GM04504 (cell line): ENCODE measurements around the gene TULP4.

Source experiments
- DNase-seq: peaks from one replicate; pipeline ENCODE4 v3.0.0-alpha.2; 2012; ENCODE audit warnings: low read depth

Gene TULP4

DNA sequence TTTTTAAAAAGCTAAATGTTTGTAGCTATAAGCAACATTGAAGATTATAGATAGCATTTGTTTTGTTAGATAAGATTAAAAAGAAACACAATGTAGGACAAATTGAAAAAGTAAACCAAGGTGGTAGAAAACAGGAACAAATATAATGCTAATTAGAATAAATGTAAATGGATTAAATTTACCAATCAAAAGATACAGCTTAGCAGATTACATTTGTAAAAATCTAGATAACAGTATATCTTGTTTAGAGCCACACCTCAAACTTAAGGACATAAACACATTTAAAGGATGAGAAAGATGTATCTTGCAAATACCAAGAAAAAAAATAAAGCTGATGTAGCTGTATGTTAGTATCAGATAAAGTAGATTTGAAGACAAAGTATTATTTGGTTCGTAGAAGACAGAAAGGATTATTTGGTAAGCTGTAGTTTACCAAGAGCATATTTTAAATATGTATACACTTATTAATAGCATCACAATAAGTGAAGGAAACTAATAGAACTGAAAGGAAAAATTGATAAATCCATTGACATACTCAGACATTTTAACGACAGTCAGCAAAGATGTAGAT, 107.2 kb downstream of the TULP4 start:
- no peak for DNase-seq

DNA sequence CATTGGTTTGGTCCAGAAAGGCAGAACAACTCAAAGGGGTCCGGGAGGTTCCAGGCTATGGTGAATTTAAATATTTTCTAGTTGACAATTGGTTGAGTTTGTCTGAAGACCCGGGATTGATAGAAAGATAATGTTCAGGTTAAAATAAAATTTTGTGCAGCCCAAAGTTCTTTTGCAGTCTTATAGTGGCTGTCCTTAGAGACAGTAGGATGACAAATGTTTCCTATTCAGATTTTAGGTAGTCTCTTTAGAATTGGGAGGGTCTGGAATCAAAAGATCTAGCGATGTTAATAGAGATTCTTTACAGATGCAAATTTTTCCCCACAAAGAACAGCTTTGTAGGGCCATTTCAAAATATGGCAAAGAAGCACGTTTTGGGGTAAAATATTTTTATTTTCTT, 109.1 kb downstream of the TULP4 start:
- no peak for DNase-seq

DNA sequence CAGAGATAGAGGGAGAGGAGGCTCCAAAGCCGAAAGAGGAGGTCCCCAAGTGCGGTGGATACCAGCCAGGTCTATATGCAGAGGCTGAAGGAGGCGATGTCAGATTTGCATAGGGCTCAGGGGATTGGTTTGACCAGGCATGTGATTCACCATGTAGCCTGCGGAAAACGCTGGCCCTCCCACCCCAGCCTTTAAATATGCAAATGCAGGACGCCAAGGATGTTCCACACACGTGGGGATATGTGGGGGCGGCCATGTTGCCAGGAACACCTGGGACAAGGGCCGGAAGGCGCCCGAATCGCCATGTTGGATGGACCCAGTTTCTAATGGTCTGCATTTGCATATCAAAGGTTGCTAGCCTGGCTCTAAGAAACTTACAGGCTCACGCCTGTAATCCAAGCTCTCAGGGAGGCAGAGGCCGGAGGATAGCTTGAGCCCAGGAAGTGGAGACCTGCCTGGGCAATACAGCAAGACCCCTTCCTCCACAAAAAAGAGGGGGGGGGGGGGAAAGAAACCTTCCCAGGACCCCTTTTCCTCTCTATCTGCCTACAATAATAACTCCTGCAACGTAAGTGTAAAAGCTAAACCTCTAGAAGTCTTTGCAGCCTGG, 110.5 kb downstream of the TULP4 start:
- DNase-seq = no peak

DNA sequence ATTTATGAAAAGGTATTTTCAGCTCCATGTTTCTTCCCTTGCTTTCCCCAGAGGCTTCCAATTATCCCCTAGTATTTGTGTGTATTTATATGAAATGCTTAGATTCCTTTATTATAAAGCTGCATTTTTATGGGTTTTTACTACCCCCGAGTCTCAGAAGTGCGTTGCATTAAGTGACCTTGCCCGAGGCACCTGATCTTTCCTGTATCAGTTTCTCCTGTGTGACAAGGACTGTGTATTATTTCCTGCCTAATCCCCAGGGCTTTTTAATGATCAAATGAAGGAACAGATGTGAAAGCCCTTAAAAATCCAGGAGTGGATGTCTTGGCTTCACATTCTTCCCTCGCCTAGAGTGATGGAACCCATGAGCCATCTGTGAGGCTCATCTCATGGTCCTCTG, 118.8 kb downstream of the TULP4 start:
- no peak for DNase-seq

DNA sequence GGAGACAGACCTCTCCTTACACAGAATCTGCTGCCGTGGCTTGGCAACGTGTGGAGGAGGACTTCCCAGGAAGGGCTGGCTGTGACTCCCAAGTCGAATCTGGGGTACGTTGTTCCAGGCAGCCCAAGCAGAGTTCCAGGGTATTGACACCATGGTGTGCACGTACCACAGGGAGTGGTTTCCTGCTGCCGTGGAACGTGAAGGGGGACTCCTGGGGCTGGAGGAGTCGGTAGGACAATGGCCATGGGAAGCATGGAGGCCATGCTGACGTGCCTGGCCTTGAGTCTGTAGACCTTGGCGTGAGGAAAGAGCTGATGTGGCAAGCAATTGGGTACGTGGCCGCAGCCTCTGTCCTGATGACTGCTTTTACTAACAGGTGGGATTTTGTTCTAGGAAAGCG, 119.3 kb downstream of the TULP4 start:
- DNase-seq = no peak

DNA sequence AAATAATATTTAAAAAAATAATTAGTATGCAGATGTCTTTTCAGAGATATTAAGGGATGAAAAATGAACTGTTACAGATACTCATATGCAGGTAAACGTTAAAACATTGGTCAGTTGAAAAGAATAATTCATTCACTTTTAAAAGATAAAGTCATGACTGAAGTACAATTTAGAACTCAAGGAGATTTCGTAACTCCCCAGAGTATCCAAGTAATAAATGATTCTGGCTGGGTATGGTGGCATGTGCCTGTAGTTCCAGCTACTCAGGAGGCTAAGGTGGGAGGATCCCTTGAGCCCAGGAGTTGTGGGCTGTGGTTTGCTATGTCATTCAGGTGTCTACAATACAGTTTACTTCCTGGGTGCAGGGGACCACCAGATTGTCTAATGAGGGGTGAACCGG, 125.3 kb downstream of the TULP4 start:
- DNase-seq = no peak

DNA sequence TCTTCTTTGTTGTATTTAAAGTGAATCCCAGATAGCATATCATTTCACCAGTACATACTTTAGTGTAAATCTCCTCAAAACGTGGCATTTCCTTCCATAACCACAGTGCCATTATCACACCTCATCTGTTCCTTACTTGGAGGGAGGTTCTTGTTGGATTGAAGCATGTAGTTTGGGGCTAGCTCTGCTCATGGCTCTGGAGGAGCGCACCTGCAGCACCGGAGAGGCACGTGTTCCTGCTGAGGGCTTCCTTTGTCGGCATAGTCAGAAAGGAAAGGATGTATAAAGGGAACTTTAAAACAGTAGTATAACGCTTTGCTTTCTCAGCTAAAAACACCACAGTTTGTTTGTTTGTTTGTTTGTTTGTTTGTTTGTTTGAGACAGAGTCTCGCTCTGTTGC, 126.0 kb downstream of the TULP4 start:
- DNase-seq = no peak

DNA sequence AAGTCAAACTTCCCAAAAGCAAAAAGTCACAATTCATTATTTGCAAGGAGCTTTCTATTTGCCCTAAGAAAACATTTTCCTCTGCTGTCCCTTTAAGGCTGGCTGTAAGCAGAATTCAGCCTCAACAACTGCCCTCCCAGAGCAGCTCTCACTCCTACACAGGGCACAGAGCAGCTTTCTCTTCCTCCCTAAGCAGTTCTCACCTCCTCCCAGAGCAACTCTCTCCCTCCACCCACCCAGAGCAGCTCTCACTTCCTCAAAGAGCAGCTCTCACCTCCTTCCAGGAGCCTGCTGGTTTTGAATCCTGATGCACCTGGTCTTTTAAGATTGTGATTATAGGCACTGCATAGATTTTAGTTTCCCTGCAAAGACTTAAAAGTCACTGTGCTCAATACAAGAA, 127.0 kb downstream of the TULP4 start:
- no peak for DNase-seq

DNA sequence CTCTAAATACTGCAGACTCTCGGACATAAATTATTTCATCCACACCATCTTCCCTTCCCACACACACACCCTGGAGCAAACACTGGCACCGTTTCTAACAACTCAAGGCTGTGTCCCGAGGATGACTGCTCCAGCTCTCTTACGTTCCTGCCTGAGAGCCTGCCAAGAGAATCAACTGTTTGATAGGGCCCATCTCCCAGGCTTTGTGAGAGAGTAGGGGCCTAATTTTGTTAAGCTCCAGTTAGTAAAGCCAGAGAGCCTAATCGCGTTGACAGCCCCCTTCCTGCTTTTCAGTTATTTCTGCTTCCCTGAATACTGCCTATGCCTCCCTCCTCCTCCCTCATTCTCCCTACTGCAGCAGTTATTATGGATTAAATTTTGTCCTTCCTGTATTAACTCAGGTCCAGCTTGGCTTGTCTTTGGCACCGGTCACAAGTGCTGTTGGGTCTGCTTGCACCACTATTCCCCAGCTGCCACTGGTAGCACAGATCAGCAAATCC, 129.5 kb downstream of the TULP4 start:
- DNase-seq = no peak

DNA sequence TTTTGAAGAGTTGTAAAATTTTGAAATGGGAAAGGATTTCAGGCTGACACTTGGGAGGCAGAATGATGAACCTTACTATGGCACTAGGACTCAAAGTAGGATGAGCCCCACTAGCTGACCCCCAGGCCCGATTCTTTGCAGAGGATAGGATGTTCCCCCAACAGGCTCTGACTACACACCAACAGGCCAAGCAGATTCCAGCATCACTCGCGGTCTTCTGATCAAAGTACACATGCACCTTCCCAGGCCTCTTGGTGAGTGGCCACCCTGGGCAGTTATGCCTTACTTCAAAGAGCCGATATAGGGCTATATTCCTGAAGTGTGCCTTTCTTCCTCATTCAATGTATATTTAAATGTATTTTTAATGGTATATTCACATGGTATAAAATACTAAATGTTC, 130.0 kb downstream of the TULP4 start:
- no peak for DNase-seq

DNA sequence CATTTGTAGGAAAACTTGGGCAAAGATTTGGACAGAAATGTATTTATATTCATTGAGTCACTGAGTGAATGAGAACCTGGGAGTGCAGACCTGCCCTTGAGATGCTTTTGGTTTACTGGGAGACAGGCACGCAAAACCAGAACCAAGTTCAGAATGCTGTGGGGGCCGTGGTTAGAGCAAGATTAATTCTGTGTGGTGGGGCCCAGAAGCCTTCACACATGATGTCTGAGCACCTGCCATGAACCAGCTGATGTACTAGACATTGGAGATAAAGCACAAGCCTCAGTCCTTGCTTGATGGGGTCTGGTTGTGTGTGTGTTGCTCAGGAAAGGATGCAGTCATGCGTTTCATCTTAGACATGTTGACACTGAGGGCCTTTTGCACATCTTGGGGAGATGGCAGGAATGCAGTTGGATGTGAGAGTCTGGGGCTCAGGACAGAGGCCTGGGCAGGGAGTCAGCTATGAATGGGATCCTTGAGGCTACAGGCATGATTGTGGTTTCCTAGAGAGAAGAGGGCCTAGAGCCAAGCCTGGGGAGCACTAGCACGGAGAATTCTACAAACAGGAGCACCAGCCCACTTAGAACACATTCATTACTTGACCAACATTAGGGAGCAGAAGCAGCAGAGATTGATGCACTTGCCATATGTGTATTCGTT, 133.3 kb downstream of the TULP4 start:
- no peak for DNase-seq

DNA sequence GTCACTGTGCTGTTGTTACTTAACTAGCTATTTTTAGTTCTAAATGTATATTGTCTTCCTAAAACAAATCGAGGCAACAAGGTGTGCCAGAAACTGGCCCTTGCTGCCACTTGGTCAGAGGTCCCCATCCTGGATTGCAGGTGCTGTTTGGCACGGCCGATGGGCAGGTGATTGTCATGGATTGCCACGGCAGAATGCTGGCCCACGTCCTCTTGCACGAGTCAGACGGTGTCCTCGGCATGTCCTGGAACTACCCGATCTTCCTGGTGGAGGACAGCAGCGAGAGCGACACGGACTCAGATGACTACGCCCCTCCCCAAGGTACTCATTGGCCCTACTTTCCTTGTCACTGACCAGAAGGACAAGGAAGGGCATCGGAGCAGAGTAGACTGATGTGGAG, 136.6 kb downstream of the TULP4 start:
- DNase-seq = no peak

DNA sequence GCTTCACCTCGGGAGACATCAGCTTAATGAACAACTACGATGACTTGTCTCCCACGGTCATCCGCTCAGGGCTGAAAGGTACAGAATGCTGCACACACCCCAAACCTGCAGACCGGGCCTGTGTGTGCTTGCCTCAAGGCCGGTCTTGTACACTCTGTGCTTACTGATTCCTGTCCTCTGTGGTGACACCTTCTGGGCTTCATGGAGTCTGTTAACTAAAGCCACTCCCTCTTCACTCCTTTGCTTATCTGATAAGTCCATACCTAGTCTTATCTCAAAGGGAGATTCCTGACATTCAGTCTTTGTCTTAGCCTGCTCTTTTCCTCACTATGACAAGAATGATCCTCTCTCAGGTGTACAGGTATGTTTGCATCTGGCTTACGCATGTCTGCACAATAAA, 139.9 kb downstream of the TULP4 start:
- no peak for DNase-seq

DNA sequence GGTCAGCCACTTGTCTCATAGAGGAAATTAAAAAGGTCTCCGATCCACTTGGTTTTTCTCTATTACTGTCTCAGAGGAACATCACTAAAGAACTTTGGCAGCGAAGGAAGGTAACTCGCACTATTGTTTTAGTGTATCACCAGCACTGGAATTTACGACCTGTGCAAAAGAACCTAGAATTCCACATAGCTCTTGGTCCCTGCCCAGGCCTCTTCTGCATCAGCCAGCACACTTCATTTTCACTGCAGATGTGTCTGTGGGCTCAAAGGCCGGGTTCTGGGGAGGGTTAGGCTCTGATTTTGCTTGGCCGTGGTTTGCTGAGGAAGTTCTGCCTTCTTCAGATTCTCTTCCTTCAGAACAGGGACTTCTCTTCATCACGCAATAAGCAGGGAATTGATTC, 144.9 kb downstream of the TULP4 start:
- DNase-seq = no peak

DNA sequence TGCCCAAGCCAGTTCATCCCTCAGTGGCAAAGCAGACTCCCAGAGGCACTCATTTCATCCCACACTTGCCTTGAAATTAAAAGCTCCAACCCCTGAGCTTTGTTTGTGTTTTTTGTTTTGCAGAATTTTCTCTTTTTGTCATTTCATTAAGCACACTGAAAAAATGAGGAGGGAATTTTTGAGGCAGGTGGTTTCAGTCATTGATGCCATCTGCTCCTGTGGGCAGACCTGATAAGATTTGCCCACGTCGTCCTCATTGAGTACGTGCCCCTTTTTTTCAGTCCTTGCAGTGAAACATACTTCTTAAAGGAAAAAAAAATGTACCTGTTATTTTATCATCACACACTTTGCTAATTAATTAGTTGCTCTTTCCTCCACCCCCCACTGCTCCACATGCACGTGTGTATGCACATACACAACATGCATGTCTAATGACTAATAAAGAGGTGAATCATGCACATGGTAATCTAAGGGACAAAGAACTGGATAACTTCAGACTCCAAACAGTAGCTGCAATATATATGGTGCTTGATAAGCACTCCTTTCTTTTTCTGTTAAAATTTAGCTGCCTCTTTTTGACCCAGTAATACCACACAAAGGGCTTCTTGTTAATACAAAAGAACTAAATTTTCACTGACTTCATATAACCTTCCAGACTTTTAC, 145.5 kb downstream of the TULP4 start:
- no peak for DNase-seq

DNA sequence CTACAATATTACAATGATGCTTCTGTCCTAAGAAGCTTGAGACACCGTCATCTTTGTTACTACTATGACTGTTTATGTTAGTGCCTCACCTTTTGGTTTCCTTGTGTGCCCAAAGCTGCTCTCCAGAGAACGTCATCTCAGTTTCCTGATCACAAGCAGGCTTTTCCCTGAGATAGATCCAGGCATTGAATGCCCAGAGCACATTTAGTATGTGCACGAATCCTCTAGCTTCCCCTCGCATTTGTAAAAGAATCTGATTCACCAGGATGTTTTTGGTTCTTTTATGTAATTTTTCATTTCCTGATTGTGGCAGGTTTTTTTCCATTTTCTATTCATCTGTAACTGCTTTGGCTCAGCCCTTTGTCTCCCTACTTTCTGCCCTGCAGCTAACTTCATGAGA, 147.5 kb downstream of the TULP4 start:
- no peak for DNase-seq

DNA sequence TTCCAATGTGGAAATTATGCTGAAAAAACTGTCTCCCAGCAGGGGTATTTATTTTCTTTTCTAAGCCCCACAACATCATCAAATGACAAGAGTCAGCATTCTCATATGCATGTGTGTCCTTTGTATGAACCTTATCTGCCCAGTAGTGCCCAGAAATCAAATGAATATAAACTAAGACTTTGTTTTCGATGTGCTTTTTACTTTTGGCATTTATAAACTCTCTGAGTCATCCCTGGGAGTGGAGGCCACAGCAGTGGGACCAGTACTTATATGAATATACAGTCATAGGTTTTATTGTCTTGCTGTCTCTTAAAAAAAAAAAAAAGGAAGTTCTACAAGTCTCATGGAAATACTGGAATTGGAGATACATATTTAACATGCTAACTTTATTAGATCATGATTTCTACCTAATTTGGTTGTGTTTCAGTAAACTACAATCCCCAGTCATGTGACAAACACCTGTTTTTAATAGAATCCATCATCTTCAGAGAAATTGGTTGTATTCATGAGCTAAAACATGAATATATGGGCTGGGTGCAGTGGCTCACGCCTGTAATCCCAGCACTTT, 148.4 kb downstream of the TULP4 start:
- peak; percentile 48 for DNase-seq

DNA sequence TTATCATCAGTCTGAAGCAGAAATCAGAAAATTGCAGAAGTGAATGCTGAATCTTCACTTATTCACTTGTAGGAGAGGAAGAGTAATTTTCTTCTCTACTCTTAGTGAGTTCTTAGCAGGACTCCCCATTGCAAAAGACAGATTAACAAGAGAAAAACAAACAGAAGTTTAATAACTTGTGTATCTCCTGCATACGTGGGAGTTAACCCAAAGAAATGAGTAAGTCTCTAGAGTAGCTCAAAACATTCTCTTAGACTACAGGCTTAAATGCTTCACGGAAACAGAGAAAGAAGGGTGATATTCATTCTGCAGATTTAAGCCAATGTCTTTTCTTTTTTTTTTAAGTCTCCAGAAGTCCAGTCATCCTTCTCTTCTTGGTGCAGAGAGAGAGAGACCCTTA, 149.7 kb downstream of the TULP4 start:
- no peak for DNase-seq

DNA sequence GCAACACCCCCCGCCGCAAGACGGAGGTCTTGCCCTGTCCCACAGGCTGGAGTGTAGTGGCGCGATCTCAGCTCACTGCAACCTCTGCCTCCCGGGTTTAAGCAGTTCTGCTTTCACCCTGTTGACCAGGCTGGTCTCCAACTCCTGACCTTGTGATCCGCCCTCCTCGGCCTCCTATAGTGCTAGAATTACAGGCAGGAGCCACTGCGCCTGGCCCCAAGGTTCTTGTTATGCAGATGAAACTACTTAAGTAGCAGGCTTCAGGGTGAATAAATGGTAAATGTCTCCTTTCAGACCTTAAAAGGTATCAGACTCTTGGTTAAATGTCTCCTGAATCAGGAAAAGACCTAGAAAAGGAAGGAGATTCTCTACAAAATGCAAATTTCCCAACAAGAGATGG, 152.2 kb downstream of the TULP4 start:
- no peak for DNase-seq

DNA sequence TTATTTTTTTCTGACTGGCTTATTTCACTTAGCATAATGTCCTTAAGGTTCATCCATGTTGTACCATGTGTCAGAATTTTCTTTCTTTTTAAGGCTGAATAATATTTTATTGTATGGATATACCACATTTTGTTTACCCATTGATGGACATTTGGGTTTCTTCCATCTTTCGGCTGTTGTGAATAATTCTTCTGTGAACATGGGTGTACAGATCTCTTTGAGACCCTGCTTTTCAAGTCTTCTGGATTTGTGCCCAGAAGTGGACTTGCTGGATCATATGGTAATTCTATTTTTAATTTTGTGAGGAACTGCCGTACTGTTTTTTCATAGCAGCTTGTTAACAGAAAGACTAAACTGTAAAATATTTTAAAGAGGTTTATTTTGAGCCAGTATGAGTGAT, 153.0 kb downstream of the TULP4 start:
- DNase-seq = no peak

DNA sequence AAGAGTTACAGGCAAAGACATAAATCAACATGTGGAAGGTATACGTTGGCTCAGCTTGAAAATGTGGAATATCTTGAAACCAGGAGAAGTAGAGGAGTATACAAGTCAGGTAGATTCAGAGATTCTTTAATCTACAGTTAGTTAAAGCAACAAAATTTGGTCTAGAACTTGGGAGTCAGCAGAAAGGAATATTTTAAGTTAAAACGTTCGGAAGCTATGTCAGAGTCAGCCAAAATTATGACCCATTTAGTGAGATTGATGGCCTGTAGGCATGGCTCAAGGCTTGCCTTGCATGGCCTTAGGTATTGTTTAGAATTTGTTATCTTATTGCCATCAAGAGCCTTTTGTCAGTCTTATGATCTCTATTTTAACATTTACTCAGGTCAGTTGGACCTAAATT, 153.5 kb downstream of the TULP4 start:
- DNase-seq = no peak

DNA sequence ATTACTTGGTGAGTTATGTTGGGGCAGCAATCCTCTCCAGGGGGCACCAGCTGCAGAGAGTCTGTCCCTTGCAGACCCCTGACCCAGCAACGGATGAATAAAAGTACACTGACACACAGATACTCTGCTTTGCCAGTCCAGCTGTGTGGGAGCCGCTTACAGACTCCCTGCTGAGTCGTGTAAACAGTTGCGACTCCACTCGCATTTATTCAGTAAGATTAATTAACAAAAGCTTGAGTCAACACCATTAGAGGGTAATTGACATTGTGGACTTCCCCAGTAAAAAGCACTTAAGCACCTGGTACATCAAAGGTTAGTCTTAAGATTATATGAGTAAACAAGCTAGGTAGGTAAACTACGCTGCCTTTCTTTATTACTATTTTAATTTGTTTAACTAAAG, 155.7 kb downstream of the TULP4 start:
- no peak for DNase-seq

DNA sequence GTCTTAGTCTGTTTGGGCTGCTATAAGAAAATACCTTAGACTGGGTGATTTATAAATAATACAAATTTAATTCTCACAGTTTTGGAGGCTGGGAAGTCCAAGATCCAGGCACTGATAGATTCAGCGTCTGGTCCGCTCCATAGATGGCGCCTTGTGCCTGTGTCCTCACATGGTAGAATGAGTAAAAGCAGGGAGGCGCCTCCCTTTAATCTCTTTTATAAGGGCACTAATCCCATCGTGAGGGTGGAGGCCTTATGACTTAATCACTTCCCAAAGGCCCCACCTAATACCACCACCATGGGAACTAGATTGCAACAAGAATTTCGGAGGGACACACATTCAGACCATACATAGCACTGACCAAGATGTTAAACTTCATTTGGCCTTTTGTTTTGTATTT, 156.4 kb downstream of the TULP4 start:
- DNase-seq = no peak
